SKM-1 treated with dmso at 0.1 percent for 144 hours (cell line): ENCODE measurements around the gene HOXA6.

Experiments used
- DNase-seq: peaks from one replicate; lab custom pipeline; 2025; ENCODE audit not compliant: unreplicated experiment; lab: John Stamatoyannopoulos, UW

The HOXA6 gene

GRCh38 chr7:27111751-27112277 lies 35.8 kb downstream of the HOXA6 start:
- DNase-seq = no peak

- DNase-seq = no peak
These were observed 36.4 kb downstream of the HOXA6 start for GRCh38 chr7:27111042-27111750.

GRCh38 chr7:27110186-27111031 lies 37.2 kb downstream of the HOXA6 start:
- DNase-seq = no peak

- DNase-seq = no peak
These were observed 37.9 kb downstream of the HOXA6 start for GRCh38 chr7:27109466-27110185.

GRCh38 chr7:27108390-27109127 lies 39.0 kb downstream of the HOXA6 start:
- DNase-seq = no peak

GRCh38 chr7:27107391-27108381 lies 39.9 kb downstream of the HOXA6 start:
- no peak for DNase-seq

GRCh38 chr7:27106901-27107240 lies 40.7 kb downstream of the HOXA6 start:
- DNase-seq = no peak

- no peak for DNase-seq
These were observed 41.2 kb downstream of the HOXA6 start for GRCh38 chr7:27106181-27106900.

GRCh38 chr7:27105301-27106031 lies 42.1 kb downstream of the HOXA6 start:
- no peak for DNase-seq

- no peak for DNase-seq
These were observed 43.1 kb downstream of the HOXA6 start for GRCh38 chr7:27104341-27105058.

GRCh38 chr7:27103489-27104226 lies 43.9 kb downstream of the HOXA6 start:
- DNase-seq = no peak

GRCh38 chr7:27102581-27103442 lies 44.8 kb downstream of the HOXA6 start, which contains the start of gene HOXA2:
HOXA2 (minus strand) TSS chr7:27102683; CDS start chr7:27102500, 183 bp downstream.
- DNase-seq = no peak

GRCh38 chr7:27101957-27102580 lies 45.5 kb downstream of the HOXA6 start:
- no peak for DNase-seq

- no peak for DNase-seq
These were observed 46.2 kb downstream of the HOXA6 start for GRCh38 chr7:27101171-27101956.

- no peak for DNase-seq
These were observed 46.8 kb downstream of the HOXA6 start for GRCh38 chr7:27100694-27101170.
